Stimulated activated CD8-positive, alpha-beta memory T cell treated with anti-CD3 and anti-CD28 coated beads, Interleukin-7, amount 100 ng/mL, for 4 hours (primary cell): ENCODE results near the gene JMJD8.
A peak's percentile ranks its signal among the peaks of the same experiment; 100 is the strongest.

Experiments used
- DNase-seq, 2 donors: peaks; one replicate each; pipeline ENCODE4 v3.0.0-alpha.2; 2020; ENCODE audit warnings: low read depth in 2 of 2

JMJD8 gene

GRCh38 chr16:709566-710499 is 25.7 kb upstream of the JMJD8 start:
- DNase-seq: no peak

- DNase-seq: no peak
Observed at GRCh38 chr16:708959-709358, 24.8 kb upstream of the JMJD8 start.

- no peak for DNase-seq
Observed at GRCh38 chr16:708019-708418, 23.9 kb upstream of the JMJD8 start.

GRCh38 chr16:707062-707538 is 23.0 kb upstream of the JMJD8 start:
- no peak for DNase-seq

GRCh38 chr16:706189-707061 is 22.3 kb upstream of the JMJD8 start:
- no peak for DNase-seq

GRCh38 chr16:705431-706188 is 21.5 kb upstream of the JMJD8 start, which contains the start of gene FBXL16:
Gene FBXL16, minus strand, starts transcription at chr16:705801. Its CDS starts 8,396 bp downstream, at chr16:697405.
- DNase-seq: no peak

GRCh38 chr16:704552-705380 is 20.6 kb upstream of the JMJD8 start:
- DNase-seq: no peak

GRCh38 chr16:704047-704446 is 19.9 kb upstream of the JMJD8 start:
- no peak for DNase-seq

GRCh38 chr16:703406-703805 is 19.3 kb upstream of the JMJD8 start:
- no peak for DNase-seq

GRCh38 chr16:702341-702740 is 18.2 kb upstream of the JMJD8 start:
- DNase-seq: no peak

GRCh38 chr16:700684-701584 is 16.8 kb upstream of the JMJD8 start:
- DNase-seq: no peak

- no peak for DNase-seq
Observed at GRCh38 chr16:698911-699671, 15.0 kb upstream of the JMJD8 start.

GRCh38 chr16:695355-696089 is 11.4 kb upstream of the JMJD8 start:
- DNase-seq: peak in 1 of 2 donors; percentile 62

- no peak for DNase-seq
Observed at GRCh38 chr16:694863-695354, 10.8 kb upstream of the JMJD8 start.

GRCh38 chr16:694187-694862 is 10.2 kb upstream of the JMJD8 start:
- DNase-seq: no peak

- peak in 1 of 2 donors; percentile 53 for DNase-seq
Observed at GRCh38 chr16:693766-694165, 9.6 kb upstream of the JMJD8 start.

- no peak for DNase-seq
Observed at GRCh38 chr16:693364-693763, 9.2 kb upstream of the JMJD8 start.
